Activated gamma-delta T cell (primary cell): ENCODE data around the gene NEMP2.

ENCODE experiments used
- DNase-seq: peaks from one replicate; lab custom pipeline; 2025; lab: John Stamatoyannopoulos, UW

The NEMP2 gene

GRCh38 chr2:190457256-190457655, 77.3 kb downstream of the NEMP2 start:
- DNase-seq: no peak

GRCh38 chr2:190456833-190457232, 77.7 kb downstream of the NEMP2 start:
- DNase-seq: no peak

DNA sequence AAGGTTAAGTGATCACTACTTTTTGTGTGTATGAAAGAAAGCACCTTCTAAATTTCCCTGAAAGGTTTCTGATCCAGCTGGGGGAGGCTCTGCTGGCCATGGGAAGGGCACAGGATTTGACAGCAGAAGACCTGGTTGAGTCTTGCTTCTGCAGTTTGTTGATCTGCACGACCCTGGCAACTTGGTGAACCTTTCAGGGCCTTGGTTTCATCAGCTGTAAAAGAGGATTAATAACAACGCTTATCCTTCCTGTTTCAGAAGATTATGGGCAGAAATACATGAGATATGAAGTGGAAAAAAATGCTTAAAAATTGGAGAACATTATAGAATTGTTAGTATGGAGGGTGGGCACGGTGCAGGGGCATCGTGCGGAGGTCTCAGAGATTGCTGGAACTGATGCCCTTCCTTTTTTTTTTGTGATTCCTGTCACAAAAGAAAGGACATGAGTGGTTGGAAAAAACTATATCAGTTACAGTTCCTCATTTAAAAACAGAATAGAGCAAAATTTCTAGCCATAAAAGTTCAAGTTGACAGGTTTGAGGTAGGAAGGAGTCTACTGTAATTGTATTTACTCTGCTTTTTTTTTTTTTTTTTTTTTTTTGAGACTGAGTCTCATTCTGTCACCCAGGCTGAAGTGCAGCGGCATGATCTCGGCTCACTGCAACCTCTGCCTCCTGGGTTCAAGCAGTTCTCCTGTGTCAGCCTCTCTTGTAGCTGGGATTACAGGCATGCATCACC, 79.0 kb downstream of the NEMP2 start:
- DNase-seq: no peak

DNA sequence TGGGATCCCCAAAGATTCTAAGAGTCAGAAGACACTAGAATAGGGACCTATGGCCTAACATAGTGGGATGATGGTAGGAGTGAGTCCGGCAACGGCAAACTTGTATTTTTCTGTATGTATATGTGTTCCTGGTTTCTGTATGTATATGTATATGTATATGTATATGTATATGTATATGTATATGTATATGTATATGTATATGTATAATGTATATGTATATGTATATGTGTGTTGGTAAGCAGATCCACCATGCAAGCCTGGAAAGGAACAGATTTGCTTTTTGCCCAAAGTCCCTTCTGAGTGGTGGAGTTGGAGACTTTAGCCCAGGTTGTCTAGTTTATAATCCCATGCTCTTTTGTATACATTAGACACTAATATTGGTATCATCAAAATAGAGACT, 79.7 kb downstream of the NEMP2 start:
- DNase-seq: no peak
